GM12875 (cell line): ENCODE results near the gene TPP1.

Source experiments
- H3K4me3 ChIP-seq: one replicate; pipeline ENCODE4 v1.5.1; 2011; ENCODE audit warnings: low read depth, low read length, control low read depth
- TF ChIP-seq, protein P1 (sequence below): IDR thresholded peaks from 2 replicates; pipeline ENCODE4 v1.5.1; 2011; ENCODE audit warnings: low read depth, mild to moderate bottlenecking, control low read depth, inconsistent platforms, low read length, moderate library complexity, borderline replicate concordance; ENCODE audit not compliant: insufficient read depth

The TPP1 gene

GRCh38 chr11:6640036-6640984, 21.1 kb upstream of the TPP1 start:
- no peak overlapping the region for H3K4me3 ChIP-seq

DNA sequence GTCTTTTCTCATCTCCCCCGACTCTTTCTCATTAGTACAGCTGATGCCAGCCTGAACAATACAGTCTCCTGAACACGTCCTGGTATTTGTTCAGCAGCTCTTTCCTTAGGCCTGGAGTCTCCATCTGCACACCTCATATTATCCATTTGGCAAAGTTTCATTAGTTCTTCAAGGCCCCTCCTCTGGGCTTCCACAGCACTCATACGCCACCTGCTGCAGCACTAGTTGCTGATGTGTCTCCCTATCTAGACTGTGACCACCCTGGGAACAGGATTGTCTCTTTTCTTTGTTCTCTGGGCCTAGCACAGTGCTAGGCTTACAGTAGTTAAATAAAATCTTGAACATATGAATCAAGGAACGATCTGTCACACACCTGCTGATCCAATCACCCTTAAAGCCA, 19.2 kb upstream of the TPP1 start:
- TF ChIP-seq, protein P1, sequence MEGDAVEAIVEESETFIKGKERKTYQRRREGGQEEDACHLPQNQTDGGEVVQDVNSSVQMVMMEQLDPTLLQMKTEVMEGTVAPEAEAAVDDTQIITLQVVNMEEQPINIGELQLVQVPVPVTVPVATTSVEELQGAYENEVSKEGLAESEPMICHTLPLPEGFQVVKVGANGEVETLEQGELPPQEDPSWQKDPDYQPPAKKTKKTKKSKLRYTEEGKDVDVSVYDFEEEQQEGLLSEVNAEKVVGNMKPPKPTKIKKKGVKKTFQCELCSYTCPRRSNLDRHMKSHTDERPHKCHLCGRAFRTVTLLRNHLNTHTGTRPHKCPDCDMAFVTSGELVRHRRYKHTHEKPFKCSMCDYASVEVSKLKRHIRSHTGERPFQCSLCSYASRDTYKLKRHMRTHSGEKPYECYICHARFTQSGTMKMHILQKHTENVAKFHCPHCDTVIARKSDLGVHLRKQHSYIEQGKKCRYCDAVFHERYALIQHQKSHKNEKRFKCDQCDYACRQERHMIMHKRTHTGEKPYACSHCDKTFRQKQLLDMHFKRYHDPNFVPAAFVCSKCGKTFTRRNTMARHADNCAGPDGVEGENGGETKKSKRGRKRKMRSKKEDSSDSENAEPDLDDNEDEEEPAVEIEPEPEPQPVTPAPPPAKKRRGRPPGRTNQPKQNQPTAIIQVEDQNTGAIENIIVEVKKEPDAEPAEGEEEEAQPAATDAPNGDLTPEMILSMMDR = no peak
- H3K4me3 ChIP-seq = no peak overlapping the region

More at GRCh38 chr11:6640036-6640984, 21.1 kb upstream of the TPP1 start:
- TF ChIP-seq, protein P1 = no peak

DNA sequence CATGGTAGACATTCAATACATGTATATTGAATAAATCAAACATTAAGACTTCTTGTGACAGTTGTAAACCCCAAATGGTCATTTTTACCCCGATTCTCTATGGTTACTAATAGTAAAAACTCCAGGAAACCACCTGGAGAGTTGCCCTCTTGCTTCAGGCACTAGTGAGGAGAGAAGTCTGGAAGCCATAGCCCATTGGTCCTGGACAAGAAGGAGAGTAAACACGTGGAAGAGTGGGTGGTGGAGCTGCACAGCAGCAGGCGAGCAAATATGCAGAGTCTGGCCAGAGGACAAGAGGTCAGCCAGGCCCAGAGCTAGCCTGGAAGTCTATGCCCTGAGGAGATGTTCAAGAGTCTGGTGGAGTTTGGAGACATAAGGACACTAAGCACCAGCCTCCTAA, 18.6 kb upstream of the TPP1 start:
- TF ChIP-seq, protein P1 = no peak
- no peak overlapping the region for H3K4me3 ChIP-seq

DNA sequence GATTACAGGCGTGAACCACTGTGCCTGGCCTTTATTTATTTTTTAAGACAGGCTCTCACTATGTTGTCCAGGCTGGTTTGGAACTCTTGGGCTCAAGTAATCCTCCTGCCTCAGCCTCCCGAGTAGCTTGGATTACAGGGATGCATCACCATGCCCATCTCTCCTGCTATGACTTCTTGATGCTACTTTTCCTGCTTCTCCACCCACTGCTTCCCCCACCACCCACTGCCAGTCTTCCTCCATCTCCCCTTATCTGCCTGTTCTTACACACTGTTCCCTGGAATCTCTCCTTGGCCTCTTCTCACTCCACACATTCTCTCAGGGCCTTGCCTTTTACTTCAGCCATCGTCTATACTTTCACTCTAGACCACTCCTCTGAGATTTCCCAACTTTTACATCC, 17.3 kb upstream of the TPP1 start:
- H3K4me3 ChIP-seq = no peak overlapping the region
- TF ChIP-seq, protein P1 = no peak

DNA sequence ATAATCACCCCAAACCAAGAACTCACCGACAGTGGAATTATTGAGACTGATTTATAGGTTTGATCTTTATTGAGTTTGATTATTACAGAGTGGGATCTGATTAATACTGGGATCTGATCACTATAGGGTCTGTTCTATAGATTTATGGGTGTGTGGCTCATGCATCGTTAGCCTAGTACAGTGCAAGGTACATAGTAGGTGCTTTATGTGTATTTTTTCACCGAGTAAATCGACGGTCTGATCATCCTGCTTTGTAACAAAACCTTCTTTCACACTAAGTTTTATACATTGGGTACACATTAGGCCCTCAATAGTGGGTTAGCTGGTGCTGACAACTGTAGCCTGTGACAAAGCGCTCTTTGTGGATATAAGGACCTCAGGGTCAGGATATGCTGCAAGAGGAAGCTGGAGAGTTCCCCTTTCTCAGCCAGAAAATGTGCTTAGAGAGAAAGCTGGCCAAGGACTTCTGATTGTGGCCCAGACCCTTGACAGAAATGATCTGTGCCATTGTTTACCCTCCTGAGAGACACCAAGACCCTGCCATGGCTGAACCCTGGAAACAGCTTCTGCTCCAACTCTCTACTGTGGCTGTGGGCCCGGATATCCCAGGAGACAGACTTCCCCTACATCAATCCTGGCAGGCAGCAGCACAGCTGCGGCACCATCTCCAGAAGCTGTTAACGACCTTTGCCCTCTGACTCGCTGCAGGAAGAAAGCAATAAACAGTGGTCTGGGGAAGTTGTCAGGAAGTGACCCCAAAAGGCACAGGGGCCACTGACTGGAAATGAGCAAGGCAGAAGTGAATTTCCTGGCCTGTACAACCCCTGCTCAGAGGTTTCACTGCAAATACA, 16.1 kb upstream of the TPP1 start:
- TF ChIP-seq, protein P1 = no peak
- no peak overlapping the region for H3K4me3 ChIP-seq

GRCh38 chr11:6634534-6634933, 15.3 kb upstream of the TPP1 start:
- H3K4me3 ChIP-seq = no peak overlapping the region
- TF ChIP-seq, protein P1 = no peak
